Nephron progenitor cell (in vitro differentiated cells): ENCODE measurements around the gene NLRP10.
"Not testable (repeated sequence)": the region's sequence is repeated elsewhere in the genome, so short reads cannot be mapped to it uniquely, and the experiment has no call there.

ENCODE experiments used
- DNase-seq: peaks from one replicate; pipeline ENCODE4 v3.0.0; 2021
- H3K27ac Mint-ChIP-seq: 2 replicates; pipeline ENCODE4 v1.8.0; 2021; ENCODE audit warnings: mild to moderate bottlenecking, moderate library complexity, mixed read lengths
- H3K27me3 Mint-ChIP-seq: 2 replicates; pipeline ENCODE4 v1.8.0; 2021; ENCODE audit warnings: mild to moderate bottlenecking, low read depth, mixed read lengths; ENCODE audit not compliant: poor library complexity
- H3K36me3 Mint-ChIP-seq: 2 replicates; pipeline ENCODE4 v1.8.0; 2021; ENCODE audit warnings: low read depth, mixed read lengths
- H3K4me1 Mint-ChIP-seq: 2 replicates; pipeline ENCODE4 v1.8.0; 2021; ENCODE audit warnings: mixed read lengths
- H3K4me3 Mint-ChIP-seq: 2 replicates; pipeline ENCODE4 v1.8.0; 2021; ENCODE audit warnings: mild to moderate bottlenecking, moderate library complexity, mixed read lengths
- H3K9me3 Mint-ChIP-seq: 2 replicates; pipeline ENCODE4 v1.8.0; 2021; ENCODE audit warnings: mild to moderate bottlenecking, moderate library complexity, mixed read lengths
- TF ChIP-seq, protein P1 (sequence below): fragments of 200-600 bp; sonication (generic); IDR thresholded peaks from 2 replicates; pipeline ENCODE4 v1.5.0; 2021; ENCODE audit warnings: antibody characterized with exemption

NLRP10 gene

DNA sequence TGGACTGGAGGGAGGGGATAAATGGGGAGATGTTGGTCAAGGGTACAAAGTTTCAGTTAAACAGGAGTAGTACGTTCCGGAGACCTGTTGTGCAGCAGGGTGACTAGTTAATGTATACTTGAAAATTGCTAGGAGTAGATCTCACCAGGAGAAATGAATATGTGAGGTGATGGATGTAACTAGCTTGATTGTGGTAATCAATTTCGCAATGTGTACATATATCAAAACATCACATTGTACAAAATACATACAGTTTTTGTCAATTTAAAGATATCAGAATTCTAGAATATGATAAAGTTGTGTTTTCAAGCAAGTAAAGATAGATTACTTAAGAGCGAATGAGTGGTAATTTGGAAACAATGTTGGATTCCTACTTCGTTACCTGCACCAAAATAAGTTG is 35.1 kb upstream of the NLRP10 start:
- peak overlapping the region; percentile 5 for H3K27ac Mint-ChIP-seq
- H3K27me3 Mint-ChIP-seq = peaks cover 8% of the 10 kb centered on the region
- no peak for DNase-seq
- H3K36me3 Mint-ChIP-seq = peaks cover 51% of the 10 kb centered on the region
- H3K4me3 Mint-ChIP-seq = no peak overlapping the region
- TF ChIP-seq, protein P1, sequence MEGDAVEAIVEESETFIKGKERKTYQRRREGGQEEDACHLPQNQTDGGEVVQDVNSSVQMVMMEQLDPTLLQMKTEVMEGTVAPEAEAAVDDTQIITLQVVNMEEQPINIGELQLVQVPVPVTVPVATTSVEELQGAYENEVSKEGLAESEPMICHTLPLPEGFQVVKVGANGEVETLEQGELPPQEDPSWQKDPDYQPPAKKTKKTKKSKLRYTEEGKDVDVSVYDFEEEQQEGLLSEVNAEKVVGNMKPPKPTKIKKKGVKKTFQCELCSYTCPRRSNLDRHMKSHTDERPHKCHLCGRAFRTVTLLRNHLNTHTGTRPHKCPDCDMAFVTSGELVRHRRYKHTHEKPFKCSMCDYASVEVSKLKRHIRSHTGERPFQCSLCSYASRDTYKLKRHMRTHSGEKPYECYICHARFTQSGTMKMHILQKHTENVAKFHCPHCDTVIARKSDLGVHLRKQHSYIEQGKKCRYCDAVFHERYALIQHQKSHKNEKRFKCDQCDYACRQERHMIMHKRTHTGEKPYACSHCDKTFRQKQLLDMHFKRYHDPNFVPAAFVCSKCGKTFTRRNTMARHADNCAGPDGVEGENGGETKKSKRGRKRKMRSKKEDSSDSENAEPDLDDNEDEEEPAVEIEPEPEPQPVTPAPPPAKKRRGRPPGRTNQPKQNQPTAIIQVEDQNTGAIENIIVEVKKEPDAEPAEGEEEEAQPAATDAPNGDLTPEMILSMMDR = no peak
- H3K9me3 Mint-ChIP-seq = no peaks in the 10 kb centered on the region
- no peaks in the 10 kb centered on the region for H3K4me1 Mint-ChIP-seq

DNA sequence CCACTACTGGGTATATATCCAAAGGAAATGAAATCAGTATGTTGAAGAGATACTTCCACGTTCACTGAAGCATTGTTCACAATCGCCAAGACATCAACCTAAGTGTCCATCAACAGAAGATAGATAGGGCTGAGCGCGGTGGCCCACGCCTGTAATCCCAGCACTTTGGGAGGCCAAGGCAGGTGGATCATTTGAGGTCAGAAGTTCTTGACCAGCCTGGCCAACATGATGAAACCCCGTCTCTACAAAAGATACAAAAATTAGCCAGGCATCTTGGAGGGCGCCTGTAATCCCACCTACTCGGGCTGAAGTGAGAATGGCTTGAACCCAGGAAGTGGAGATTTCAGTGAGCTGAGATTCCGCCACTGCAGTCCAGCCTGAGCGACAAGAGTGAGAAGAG is 34.5 kb upstream of the NLRP10 start:
- peaks cover 57% of the 10 kb centered on the region for H3K36me3 Mint-ChIP-seq
- TF ChIP-seq, protein P1 = no peak
- no peaks in the 10 kb centered on the region for H3K4me1 Mint-ChIP-seq
- no peaks in the 10 kb centered on the region for H3K9me3 Mint-ChIP-seq
- H3K27me3 Mint-ChIP-seq = peaks cover 5% of the 10 kb centered on the region
- no peak overlapping the region for H3K27ac Mint-ChIP-seq
- no peak overlapping the region for H3K4me3 Mint-ChIP-seq
- DNase-seq = no peak

DNA sequence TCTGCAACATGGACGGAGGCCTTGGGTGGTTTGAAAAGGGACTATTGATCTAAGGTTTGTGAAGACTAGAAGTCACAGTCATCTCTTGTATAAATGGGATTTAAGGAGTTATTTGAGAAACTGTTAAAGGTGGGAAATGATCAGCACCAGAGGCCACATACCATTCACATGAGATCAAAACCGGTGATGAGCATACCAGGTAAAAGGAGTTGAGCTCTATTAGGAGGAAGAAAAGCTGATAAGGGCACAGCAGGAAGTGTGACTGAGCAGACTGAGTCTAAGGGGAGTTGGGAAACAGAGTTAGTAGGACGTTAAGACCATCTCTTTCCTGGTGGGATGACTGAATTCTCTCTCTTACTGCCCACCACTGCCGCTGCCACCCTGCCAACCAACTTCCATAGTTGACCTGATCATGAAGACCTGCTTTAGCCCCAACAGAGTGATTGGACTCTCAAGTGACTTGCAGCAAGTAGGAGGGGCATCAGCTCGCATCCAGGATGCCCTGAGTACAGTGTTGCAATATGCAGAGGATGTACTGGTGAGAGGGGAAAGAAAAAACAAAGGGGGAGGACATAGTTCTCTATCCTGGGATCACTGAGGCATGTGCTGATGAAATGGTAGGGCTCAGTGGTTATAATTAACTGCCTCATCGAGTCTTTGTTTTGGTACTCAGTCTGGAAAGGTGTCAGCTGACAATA is 29.5 kb upstream of the NLRP10 start:
- Mint-ChIP-seq H3K27me3 (no peaks in the 10 kb centered on the region), H3K4me1 (no peaks in the 10 kb centered on the region), H3K36me3 (peaks cover 73% of the 10 kb centered on the region), H3K27ac (no peak overlapping the region), H3K4me3 (no peak overlapping the region), H3K9me3 (no peaks in the 10 kb centered on the region)
- TF ChIP-seq, protein P1 = no peak
- no peak for DNase-seq

DNA sequence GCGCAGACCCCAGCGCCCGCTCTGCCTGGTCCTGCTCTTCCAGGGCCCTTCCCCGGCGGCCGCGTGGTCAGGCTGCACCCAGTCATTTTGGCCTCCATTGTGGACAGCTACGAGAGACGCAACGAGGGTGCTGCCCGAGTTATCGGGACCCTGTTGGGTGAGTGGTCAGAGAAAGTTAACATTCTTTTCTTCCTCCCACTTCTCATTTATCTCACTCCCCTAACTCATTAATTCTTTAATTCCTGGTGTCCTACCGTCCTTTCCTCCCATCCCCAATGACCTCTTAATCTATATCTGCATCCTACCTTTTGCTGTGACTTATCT is 22.3 kb upstream of the NLRP10 start:
- Mint-ChIP-seq H3K4me1 (peaks cover 23% of the 10 kb centered on the region), H3K36me3 (peaks cover 11% of the 10 kb centered on the region), H3K27ac (peak overlapping the region; percentile 90), H3K4me3 (peak overlapping the region; percentile 99)
- H3K9me3 Mint-ChIP-seq, DNase-seq, H3K27me3 Mint-ChIP-seq: not testable (repeated sequence)

DNA sequence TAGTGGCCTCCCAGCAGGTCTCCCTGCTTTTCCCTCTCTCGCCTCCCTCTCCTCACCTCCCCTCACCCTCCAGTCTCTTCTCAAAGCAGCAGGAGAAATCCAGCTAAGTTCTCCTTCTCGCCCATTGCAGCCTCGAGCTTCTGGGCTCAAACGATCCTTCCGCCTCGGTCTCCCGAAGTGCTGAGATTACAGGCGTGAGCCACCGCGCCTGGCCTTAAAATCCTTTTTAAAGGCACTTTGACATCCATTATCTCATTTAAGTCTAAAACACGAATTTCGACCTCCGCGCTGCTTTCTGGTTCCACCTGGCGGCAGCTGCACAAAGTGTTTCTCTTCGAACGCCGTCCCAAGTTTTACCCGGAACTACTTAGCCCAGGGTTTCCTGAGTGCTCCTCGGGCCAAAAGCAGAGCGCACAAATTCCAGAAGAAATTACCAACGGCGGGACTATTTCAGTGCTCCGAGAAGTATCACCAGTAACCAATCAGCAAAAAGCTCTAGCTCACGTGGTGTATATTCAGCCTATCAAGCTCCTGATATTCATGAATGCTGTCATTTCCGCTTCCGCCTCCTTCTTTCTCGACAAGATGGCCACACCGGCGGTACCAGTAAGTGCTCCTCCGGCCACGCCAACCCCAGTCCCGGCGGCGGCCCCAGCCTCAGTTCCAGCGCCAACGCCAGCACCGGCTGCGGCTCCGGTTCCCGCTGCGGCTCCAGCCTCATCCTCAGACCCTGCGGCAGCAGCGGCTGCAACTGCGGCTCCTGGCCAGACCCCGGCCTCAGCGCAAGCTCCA is 21.7 kb upstream of the NLRP10 start, which contains the start of gene EIF3F:
TSS of gene EIF3F (plus strand) at position 570 of the 792 bp plus-strand sequence. CDS start at position 586, 16 bp downstream.
- no peaks in the 10 kb centered on the region for H3K27me3 Mint-ChIP-seq
- no peaks in the 10 kb centered on the region for H3K9me3 Mint-ChIP-seq
- TF ChIP-seq, protein P1 = peak; percentile 80
- peak; percentile 84 for DNase-seq
- peaks cover 23% of the 10 kb centered on the region for H3K4me1 Mint-ChIP-seq
- peak within 1 kb of the TSS; percentile 99 for H3K4me3 Mint-ChIP-seq
- peaks cover 11% of the 10 kb centered on the region for H3K36me3 Mint-ChIP-seq
- peak within 1 kb of the TSS; percentile 90 for H3K27ac Mint-ChIP-seq

DNA sequence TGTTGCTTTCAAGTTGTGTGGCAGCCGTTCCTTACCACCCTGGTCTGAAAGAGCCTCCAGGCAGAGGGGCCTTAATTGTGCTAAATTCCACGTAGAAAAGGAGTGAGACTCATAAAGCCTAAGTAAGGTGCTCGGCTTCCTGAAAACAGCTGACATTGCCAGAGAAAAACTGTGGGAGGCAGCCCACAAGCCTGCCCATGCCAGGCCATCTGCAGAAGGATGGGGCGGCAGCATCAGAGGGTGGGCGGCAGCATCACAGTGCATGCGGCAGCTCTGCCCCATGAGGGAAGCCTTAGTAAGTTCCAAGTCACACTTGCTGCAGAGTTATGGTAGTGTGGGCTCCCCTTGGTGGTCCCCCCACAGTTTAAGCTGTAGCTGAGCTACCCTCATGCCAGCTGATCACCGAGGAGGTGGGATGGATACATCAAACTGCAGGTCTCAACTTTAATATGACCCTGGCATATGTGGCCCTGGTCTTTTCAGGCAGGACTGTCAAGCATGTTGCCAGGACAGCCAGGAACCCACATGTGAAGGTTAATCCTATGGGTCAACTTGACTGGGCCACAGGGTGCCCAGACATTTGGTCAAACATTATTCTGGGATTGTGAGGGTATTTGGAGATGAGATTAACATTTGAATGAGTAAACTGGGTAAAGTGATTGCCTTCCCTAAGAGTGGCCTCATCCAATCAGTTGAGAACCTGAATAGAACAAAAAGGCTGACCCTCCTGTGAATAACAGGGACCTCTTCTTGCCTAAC is 18.8 kb upstream of the NLRP10 start:
- DNase-seq = no peak
- Mint-ChIP-seq H3K27ac (no peak overlapping the region), H3K4me3 (no peak overlapping the region), H3K4me1 (peaks cover 18% of the 10 kb centered on the region), H3K36me3 (peaks cover 3% of the 10 kb centered on the region), H3K9me3 (no peaks in the 10 kb centered on the region), H3K27me3 (no peaks in the 10 kb centered on the region)
- TF ChIP-seq, protein P1 = no peak
